KMS-11 (cell line): ENCODE results near the gene FAM222A.

ENCODE experiments used
- H2AFZ ChIP-seq: fragments of 200-600 bp; sonication (generic); 2 replicates; pipeline ENCODE4 v1.6.1; 2016; ENCODE audit warnings: antibody characterized with exemption, mixed run types, low read depth
- H3K27ac ChIP-seq: fragments of 200-600 bp; sonication (generic); 2 replicates; pipeline ENCODE4 v1.6.1; 2016; ENCODE audit warnings: mild to moderate bottlenecking, mixed run types
- H3K27me3 ChIP-seq: fragments of 200-600 bp; sonication (generic); 2 replicates; pipeline ENCODE4 v1.6.1; 2017; ENCODE audit warnings: mild to moderate bottlenecking, low read depth, mixed run types, moderate library complexity; ENCODE audit not compliant: insufficient read depth
- H3K36me3 ChIP-seq: fragments of 200-600 bp; sonication (generic); 2 replicates; pipeline ENCODE4 v1.6.1; 2017; ENCODE audit warnings: mild to moderate bottlenecking, mixed run types; ENCODE audit not compliant: insufficient read depth
- H3K4me1 ChIP-seq: fragments of 200-600 bp; sonication (generic); 2 replicates; pipeline ENCODE4 v1.6.1; 2016; ENCODE audit warnings: mild to moderate bottlenecking, low read depth, mixed run types; ENCODE audit not compliant: poor library complexity, severe bottlenecking
- H3K4me2 ChIP-seq: fragments of 200-600 bp; sonication (generic); 2 replicates; pipeline ENCODE4 v1.7.0; 2016; ENCODE audit warnings: mild to moderate bottlenecking, mixed run types
- H3K4me3 ChIP-seq: fragments of 200-600 bp; sonication (generic); IDR thresholded peaks from 2 replicates; pipeline ENCODE4 v1.6.1; 2017; ENCODE audit warnings: low read depth, low read length, mixed read lengths; ENCODE audit not compliant: insufficient read depth
- H3K79me2 ChIP-seq: fragments of 200-600 bp; sonication (generic); 2 replicates; pipeline ENCODE4 v1.6.1; 2016; ENCODE audit warnings: low read depth, mixed run types; ENCODE audit not compliant: insufficient read depth
- H3K9ac ChIP-seq: fragments of 200-600 bp; sonication (generic); 2 replicates; pipeline ENCODE4 v1.6.1; 2016; ENCODE audit warnings: mild to moderate bottlenecking, mixed run types
- H4K20me1 ChIP-seq: fragments of 200-600 bp; sonication (generic); 2 replicates; pipeline ENCODE4 v1.6.1; 2016; ENCODE audit warnings: mild to moderate bottlenecking, mixed run types; ENCODE audit not compliant: insufficient read depth
- TF ChIP-seq, protein P1 (sequence below): fragments of 200-600 bp; sonication (generic); conservative IDR thresholded peaks from 2 replicates; pipeline ENCODE4 v1.6.1; 2017; ENCODE audit warnings: low read depth, mild to moderate bottlenecking, antibody characterized with exemption, low read length, moderate library complexity, mixed read lengths

The FAM222A gene

DNA sequence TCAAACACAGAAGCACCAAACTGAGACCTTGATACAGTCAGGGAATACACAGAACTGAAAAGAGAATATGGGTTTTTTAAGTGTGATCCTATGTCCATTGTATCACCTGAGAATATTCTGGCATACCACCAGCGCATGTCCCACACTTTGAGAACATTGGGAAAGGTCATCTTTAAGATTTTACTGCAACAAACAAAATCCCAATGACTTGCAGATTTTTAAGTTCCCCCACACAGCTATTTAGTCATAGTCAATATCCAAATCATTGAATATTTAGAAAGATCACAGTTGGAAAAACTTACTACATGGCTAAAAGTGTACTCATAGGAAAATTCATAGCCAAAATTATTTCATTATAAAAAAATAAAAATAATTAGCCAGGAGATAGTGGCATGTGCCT lies 65.1 kb downstream of the FAM222A start:
- no peaks in the 10 kb centered on the region for H3K27me3 ChIP-seq
- H4K20me1 ChIP-seq, result no peaks in the 10 kb centered on the region
- no peaks in the 10 kb centered on the region for H3K36me3 ChIP-seq
- no peak overlapping the region for H3K9ac ChIP-seq
- H3K79me2 ChIP-seq, result no peaks in the 10 kb centered on the region
- H2AFZ ChIP-seq, result no peak overlapping the region
- H3K27ac ChIP-seq, result no peak overlapping the region
- no peaks in the 10 kb centered on the region for H3K4me1 ChIP-seq
- TF ChIP-seq, protein P1, sequence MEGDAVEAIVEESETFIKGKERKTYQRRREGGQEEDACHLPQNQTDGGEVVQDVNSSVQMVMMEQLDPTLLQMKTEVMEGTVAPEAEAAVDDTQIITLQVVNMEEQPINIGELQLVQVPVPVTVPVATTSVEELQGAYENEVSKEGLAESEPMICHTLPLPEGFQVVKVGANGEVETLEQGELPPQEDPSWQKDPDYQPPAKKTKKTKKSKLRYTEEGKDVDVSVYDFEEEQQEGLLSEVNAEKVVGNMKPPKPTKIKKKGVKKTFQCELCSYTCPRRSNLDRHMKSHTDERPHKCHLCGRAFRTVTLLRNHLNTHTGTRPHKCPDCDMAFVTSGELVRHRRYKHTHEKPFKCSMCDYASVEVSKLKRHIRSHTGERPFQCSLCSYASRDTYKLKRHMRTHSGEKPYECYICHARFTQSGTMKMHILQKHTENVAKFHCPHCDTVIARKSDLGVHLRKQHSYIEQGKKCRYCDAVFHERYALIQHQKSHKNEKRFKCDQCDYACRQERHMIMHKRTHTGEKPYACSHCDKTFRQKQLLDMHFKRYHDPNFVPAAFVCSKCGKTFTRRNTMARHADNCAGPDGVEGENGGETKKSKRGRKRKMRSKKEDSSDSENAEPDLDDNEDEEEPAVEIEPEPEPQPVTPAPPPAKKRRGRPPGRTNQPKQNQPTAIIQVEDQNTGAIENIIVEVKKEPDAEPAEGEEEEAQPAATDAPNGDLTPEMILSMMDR, result no peak
- no peak overlapping the region for H3K4me3 ChIP-seq
- H3K4me2 ChIP-seq, result no peak overlapping the region

DNA sequence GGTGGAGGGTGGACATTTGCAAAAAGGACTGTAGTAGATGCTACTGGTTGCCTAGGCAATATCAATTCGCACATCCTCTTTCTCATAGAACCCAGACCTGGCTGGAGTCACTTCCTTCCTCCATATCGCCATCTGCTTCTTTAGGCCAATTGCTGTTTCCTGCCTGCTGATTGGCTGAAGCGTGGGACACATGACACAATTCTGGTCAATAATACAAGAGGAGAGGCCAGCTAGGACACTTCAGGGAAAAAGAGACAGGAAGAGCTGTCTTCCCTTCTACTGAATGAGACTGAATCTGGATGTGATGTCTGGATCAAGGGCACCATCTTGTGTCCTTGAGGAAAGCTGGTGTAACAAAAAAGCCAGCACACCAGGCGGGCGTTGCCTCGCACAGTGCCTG lies 65.8 kb downstream of the FAM222A start:
- Histone ChIP-seq H3K36me3 (no peaks in the 10 kb centered on the region), H2AFZ (no peak overlapping the region), H3K4me1 (no peaks in the 10 kb centered on the region), H4K20me1 (no peaks in the 10 kb centered on the region), H3K9ac (no peak overlapping the region), H3K4me3 (no peak overlapping the region), H3K27ac (no peak overlapping the region), H3K27me3 (no peaks in the 10 kb centered on the region), H3K4me2 (no peak overlapping the region), H3K79me2 (no peaks in the 10 kb centered on the region)
- TF ChIP-seq, protein P1, result no peak

DNA sequence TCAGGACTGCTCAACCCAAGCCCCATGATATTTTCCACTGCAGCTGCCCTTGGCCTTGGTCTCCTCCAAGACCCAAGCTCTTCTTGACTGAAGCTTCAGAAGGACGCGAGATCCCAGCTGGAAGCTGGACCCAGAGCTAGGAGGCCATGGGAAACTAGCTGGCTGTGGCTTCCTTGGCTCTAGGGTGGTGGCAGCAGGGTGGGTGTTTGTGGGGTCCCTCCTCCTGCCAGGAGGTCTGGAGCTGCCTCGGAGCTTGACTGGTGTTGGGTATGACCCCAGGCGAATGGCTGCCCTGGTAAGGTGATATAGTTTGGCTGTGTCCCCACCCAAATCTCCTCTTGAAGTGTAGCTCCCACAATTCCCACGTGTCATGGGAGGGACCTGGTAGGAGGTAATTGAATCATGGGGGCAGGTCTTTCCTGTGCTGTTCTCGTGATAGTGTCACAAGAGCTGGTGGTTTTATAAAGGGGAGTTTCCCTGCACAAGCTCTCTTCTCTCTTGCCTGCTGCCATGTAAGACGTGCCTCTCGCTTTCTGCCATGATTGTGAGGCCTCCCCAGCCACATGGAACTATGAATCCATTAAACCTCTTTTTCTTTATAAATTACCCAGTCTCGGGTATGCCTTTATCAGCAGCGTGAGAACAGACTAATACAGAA lies 68.2 kb downstream of the FAM222A start:
- no peaks in the 10 kb centered on the region for H3K27me3 ChIP-seq
- no peak overlapping the region for H2AFZ ChIP-seq
- no peaks in the 10 kb centered on the region for H4K20me1 ChIP-seq
- no peaks in the 10 kb centered on the region for H3K79me2 ChIP-seq
- no peak overlapping the region for H3K4me3 ChIP-seq
- no peak overlapping the region for H3K9ac ChIP-seq
- H3K36me3 ChIP-seq, result no peaks in the 10 kb centered on the region
- TF ChIP-seq, protein P1, result no peak
- H3K27ac ChIP-seq, result no peak overlapping the region
- H3K4me1 ChIP-seq, result no peaks in the 10 kb centered on the region
- no peak overlapping the region for H3K4me2 ChIP-seq

DNA sequence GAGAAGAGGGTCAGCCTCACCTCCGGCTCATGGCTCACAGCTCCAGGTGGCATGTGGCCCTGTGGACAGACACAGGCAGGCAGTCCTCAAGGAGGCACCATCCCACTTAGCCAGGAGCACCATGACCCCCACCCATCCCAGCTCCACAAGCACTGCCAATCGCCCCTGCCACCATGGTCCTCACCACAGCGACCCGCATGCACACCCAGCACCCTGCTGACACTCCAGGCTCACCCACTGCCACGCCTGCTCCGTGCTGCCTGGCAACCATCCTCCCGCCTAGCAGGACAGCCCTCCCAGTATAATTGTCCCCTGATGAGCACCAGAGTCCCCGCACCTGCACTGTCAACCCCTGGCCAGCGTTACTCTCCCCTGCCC lies 68.7 kb downstream of the FAM222A start:
- no peak overlapping the region for H3K9ac ChIP-seq
- no peaks in the 10 kb centered on the region for H3K36me3 ChIP-seq
- no peaks in the 10 kb centered on the region for H4K20me1 ChIP-seq
- no peak overlapping the region for H3K4me2 ChIP-seq
- H3K27me3 ChIP-seq, result no peaks in the 10 kb centered on the region
- no peak overlapping the region for H3K4me3 ChIP-seq
- no peaks in the 10 kb centered on the region for H3K79me2 ChIP-seq
- H3K4me1 ChIP-seq, result no peaks in the 10 kb centered on the region
- H2AFZ ChIP-seq, result no peak overlapping the region
- TF ChIP-seq, protein P1, result no peak
- H3K27ac ChIP-seq, result no peak overlapping the region
